Upper lobe of left lung (tissue), 4 donors: Measurements from ENCODE around the gene TXNDC15.

ENCODE experiments used
- POLR2A ChIP-seq, 4 donors: fragments of 450-650 bp; IDR thresholded peaks; one replicate each; pipeline ENCODE4 v1.5.1; 2016 to 2017; ENCODE audit warnings: antibody characterized with exemption in 4 of 4, mild to moderate bottlenecking in 2 of 4
- TF ChIP-seq, protein P1 (sequence below), 6 experiments: fragments of 450-650 bp in 4 of 6; fragments of 200-600 bp in 2 of 6; sonication (generic) in 2 of 6; IDR thresholded peaks; one replicate each; pipeline ENCODE4 v1.5.1; 2016 to 2019; ENCODE audit warnings: antibody characterized with exemption in 6 of 6

DNA sequence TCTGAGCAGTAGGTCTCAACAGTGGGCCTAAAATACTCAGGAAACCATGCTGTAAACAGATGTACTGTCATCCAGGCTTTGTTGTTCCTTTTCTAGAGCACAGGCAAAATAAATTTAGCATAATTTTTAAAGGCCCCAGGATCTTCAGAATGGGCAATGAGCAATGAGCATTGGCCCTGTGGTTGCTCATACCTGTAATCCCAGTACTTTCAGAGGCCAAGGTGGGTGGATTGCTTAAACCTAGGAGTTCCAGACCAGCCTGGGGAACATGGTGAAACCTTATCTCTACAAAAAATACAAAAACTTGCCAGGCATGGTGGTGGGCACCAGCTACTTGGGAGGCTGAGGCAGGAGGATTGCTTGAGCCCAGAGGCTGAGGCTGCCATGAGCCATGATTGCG, 17.3 kb downstream of the TXNDC15 start:
- TF ChIP-seq, protein P1, sequence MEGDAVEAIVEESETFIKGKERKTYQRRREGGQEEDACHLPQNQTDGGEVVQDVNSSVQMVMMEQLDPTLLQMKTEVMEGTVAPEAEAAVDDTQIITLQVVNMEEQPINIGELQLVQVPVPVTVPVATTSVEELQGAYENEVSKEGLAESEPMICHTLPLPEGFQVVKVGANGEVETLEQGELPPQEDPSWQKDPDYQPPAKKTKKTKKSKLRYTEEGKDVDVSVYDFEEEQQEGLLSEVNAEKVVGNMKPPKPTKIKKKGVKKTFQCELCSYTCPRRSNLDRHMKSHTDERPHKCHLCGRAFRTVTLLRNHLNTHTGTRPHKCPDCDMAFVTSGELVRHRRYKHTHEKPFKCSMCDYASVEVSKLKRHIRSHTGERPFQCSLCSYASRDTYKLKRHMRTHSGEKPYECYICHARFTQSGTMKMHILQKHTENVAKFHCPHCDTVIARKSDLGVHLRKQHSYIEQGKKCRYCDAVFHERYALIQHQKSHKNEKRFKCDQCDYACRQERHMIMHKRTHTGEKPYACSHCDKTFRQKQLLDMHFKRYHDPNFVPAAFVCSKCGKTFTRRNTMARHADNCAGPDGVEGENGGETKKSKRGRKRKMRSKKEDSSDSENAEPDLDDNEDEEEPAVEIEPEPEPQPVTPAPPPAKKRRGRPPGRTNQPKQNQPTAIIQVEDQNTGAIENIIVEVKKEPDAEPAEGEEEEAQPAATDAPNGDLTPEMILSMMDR (IDR thresholded peaks at IDR 0.05): no peak
- no peak for TF ChIP-seq POLR2A (IDR thresholded peaks at IDR 0.05)
